Measurements from ENCODE around the gene TAF15.
A peak's percentile ranks its signal among the peaks of the same experiment; 100 is the strongest.

TAF15 gene

GRCh38 chr17:35808962-35809854 lies at the start of gene TAF15:
Gene TAF15 (plus strand): TSS chr17:35809484. CDS start chr17:35809570, 86 bp downstream.
- DNase-seq, result peak; percentile 49

DNA sequence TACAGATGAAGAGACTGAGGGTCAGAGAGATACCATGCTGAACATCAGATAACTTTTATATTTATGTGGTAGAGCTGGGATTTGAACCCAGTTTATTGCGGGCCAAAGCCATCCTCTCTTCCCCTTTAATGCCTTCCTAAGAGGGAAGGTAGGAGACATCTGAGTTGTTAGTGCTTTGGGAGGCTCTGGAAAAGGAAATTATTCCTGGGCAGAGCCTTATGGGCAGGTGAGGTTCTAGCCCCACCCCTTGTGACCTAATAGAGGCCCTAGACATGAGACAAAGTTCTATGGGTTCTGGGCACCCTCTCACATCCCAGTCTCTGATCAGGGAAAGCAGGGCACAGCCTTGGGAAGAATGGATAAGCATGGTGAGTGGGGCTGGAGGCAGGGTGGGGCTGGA lies 48.7 kb upstream of the TAF15 start, which contains the start of gene C17orf50:
TSS of gene C17orf50 (plus strand) at position 301 of the 400 bp plus-strand sequence. CDS start at position 356, 55 bp downstream.
- no peak for DNase-seq

GRCh38 chr17:35761601-35762000 lies 47.7 kb upstream of the TAF15 start:
- DNase-seq, result no peak

DNA sequence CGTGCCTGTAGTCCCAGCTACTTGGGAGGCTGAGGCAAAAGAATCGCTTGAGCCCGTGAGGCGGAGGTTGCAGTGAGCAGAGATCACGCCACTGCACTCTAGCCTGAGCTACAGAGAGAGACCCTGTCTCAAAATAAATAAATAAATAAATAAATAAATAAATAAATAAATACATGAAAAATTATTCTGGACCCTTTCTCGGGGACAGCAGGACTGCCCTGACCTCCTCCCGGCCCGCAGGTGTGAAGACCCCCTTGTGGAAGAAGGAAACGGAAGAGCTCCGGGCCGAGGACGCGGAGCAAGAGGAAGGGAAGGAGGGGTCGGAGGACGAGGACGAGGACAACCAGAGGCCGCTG lies 45.5 kb upstream of the TAF15 start:
- no peak for DNase-seq

- peak; percentile 94 for DNase-seq
Observed at GRCh38 chr17:35764123-35764991, 44.9 kb upstream of the TAF15 start.

DNA sequence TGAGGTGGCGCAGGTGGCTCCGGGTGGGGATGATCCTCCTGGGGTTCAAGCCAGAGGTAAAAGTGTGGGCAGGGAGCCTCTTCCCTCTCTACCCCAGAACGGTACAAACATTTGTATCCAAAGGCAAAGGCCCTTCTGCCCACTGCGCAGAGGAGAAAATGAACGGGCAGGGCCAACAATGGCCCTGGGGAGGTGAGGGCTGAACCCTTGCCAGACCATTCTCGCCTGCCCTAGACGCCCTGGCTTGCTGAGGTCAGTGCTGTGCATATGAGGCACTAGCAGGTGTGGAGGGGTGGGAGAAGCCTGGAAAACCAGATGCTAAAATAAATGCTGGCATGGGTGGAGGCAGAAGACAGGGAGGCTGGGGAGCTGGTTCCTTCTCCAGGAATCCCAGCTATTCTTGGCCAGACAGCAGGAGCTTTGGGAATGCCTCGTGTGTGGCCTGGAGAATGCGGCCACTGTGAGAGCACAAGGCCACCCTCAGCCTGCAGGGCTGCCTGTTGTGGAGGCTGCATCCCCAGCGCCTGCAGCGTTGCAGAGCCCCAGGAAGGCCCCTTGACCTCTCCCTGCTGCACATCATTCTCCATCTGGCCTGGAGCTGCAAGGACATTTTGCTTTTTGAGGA lies 44.1 kb upstream of the TAF15 start:
- DNase-seq, result no peak

- DNase-seq, result no peak
Observed at GRCh38 chr17:35765756-35766488, 43.4 kb upstream of the TAF15 start.

- DNase-seq, result no peak
Observed at GRCh38 chr17:35766489-35766877, 42.8 kb upstream of the TAF15 start.

GRCh38 chr17:35766903-35767510 lies 42.3 kb upstream of the TAF15 start:
- DNase-seq, result no peak

DNA sequence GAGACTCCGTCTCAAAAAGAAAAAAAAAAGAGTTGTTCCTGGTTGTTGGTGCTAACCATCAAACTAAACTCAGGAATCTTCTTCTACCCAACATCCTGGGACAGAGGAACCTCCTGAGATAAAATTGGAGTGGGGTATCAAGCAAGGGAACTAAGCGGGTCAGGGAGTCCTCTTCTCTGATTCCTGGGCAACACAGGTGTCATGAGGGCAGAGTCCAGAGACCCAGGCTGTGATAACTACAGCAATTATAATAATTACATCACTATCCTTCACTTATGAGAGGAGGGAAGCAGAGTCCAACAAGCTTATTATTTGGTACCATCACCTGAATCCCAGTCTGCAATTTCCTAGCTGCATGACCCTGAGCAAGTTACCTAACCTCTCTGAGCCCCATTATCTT lies 40.5 kb upstream of the TAF15 start:
- DNase-seq, result no peak

- no peak for DNase-seq
Observed at GRCh38 chr17:35769895-35770486, 39.3 kb upstream of the TAF15 start.

GRCh38 chr17:35773129-35773528 lies 36.2 kb upstream of the TAF15 start:
- no peak for DNase-seq

- DNase-seq, result no peak
Observed at GRCh38 chr17:35773679-35774425, 35.4 kb upstream of the TAF15 start.

DNA sequence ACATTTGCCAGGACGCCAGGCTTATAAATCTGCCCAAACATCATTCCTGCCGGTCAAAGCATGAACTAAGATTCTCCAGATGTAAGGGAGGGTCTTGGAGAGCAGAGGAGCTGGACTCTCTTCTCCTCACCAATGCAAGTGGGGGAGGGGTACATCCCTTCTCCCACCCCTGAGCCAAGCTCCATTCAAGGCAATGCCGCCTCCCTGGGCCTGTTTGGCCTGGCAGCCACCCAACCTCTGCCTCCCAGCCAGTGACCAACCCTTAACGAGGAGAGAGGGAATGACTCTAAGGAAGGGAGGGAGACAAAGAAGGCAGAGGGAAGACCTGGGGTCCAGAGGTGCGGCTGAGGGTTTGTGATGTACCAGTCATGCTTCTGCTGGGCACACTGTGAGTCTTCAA lies 34.8 kb upstream of the TAF15 start:
- DNase-seq, result no peak

DNA sequence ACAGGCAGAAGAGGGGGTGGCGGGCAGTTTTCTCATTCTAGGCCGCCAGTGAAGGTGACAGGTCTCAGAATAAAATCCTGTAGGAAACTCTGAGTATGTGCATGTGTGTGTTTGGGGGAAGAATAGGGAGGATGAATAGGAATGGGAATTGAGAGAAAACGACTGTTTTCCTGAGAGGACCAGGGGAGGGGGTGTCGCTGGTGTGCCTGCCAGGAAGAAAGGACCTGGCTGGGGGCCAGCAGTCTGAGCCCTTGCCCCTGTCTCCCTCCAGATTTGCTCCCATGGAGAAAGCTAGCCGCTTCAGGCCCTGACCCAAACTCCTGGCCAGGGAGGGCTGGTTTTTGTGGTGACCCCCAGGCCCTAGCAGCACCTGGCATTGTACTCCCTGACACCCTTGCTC lies 34.2 kb upstream of the TAF15 start:
- DNase-seq, result no peak

DNA sequence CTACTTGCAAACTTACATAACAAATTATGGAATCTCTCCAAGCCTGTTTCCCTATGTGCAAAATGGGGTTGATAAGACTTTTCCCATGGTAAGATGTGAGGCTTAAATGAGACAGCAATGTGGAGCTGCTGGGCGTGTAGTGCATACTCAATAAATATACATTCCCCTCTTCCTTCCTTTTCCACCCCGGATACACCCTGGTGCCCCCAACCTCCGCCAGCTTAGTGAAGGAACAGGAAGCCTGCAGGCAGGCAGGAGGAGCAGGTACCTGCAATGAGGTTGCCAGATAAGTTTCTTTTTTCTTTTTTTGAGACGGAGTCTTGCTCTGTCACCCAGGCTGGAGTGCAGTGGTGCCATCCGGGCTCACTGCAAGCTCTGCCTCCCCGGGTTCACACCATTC lies 33.7 kb upstream of the TAF15 start:
- no peak for DNase-seq

GRCh38 chr17:35778641-35779196 lies 30.6 kb upstream of the TAF15 start:
- no peak for DNase-seq

- no peak for DNase-seq
Observed at GRCh38 chr17:35780950-35781349, 28.3 kb upstream of the TAF15 start.

GRCh38 chr17:35784895-35785294 lies 24.4 kb upstream of the TAF15 start:
- no peak for DNase-seq

- no peak for DNase-seq
Observed at GRCh38 chr17:35786941-35787432, 22.3 kb upstream of the TAF15 start.
